ENCODE data around the gene CPA4. TPM values are rescaled to one million over a fixed set of nuclear protein-coding genes. Genes with fewer than 3 reads are reported as not detected.

The CPA4 gene, protein sequence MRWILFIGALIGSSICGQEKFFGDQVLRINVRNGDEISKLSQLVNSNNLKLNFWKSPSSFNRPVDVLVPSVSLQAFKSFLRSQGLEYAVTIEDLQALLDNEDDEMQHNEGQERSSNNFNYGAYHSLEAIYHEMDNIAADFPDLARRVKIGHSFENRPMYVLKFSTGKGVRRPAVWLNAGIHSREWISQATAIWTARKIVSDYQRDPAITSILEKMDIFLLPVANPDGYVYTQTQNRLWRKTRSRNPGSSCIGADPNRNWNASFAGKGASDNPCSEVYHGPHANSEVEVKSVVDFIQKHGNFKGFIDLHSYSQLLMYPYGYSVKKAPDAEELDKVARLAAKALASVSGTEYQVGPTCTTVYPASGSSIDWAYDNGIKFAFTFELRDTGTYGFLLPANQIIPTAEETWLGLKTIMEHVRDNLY
- 25.9 and 83.2 TPM in 2 replicates for total RNA-seq

DNA sequence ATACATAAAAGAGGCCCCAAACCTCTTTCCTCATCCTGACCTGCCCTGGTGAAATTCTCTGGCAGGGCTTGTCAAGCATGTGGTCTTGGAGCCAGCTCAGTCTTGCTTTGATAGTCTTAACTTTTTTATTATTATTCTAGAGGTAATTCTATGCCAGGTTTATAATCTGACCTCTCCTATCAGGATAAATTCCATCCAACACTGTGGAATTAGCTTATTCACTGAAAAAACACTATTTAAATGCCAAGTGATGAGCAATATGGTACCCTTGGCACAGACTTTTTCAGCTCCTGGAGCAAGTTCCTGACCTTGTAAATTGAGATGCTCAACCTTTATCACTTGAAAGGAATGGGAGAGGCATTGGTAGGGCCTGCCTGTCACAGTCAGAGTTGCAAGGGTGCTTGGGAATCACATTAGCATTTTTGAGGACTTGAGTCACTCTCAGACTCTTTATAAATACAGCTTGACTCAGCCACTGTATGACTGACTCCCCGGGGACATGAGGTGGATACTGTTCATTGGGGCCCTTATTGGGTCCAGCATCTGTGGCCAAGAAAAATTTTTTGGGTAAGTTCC, at the start of gene CPA4:
Gene CPA4, plus strand, starts transcription at position 480 of the 576 bp plus-strand sequence. Its CDS starts 20 bp downstream, at position 500.

DNA sequence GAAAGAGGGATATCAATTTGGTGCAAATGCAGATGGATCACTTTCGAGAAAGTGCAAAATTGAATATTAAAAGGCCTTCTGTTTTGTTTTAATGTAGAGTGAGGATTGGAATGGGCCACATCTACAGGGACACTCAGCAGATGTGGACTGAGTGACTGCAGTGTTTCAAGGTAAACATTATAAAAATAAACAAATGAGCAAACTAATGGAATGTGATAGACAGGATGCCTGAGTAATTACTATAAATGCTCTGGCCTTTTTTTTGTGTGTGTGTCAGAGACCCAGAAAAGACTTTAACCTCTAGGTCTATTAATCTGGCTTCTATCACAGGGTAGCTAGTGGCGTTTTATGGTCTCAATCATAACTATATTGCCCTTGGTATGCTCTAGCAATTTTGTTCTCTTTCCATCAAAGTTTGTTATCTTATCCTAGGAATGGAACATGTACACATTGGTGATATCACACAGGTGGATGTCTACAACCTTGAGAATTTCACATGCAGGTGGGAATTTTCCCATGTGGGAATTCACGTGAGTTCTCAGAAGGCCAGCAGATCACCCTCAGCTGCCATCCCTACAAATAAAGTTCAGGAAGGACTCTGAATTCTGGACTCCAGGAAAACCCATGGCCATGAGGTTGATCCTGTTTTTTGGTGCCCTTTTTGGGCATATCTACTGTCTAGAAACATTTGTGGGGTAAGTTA, 26.6 kb upstream of the CPA4 start, which contains the start of gene CPA2:
Gene CPA2, plus strand, starts transcription at position 606 of the 703 bp plus-strand sequence. Its CDS starts 19 bp downstream, at position 625.

DNA sequence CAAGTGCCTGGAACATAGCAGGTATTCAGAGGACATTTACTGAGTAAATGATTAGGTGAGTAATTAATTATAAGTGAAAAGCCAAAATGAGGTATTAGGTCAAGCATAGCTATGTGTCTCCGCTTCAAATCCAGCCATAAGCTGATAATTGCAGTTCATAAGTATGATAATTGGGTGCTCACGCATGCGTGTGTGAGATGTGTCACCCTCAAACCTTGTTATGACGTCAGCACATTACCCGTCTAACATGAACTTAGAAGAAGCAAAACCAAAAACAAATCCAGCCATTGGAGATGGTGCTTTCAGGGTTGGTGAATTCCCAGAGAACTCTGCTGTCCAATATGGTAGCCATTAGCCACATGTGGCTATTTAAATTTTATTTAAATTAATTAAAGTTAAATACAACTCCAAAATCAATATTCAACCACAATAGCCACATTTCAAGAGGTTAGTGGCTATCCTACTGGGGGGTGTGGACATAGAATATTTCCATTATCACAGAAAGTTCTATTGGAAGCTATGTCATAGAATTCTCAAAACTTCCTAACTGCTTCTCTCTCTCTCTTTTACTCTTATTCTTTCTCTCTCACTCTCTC, 51.4 kb downstream of the CPA4 start, which contains the start of gene CPA5:
Gene CPA5, plus strand, starts transcription at position 546 of the 596 bp plus-strand sequence. CDS start 1,670 bp downstream, outside the sequence.

Other genes with a start within 250 kb of the CPA4 start
- gene ZC3HC1, start 241.8 kb upstream of the CPA4 start, total RNA-seq: 11.7 and 12.8 TPM in 2 replicates
- gene KLHDC10, start 222.6 kb upstream of the CPA4 start, total RNA-seq: 27.7 and 29.9 TPM in 2 replicates
- gene TMEM209, start 87.8 kb upstream of the CPA4 start, total RNA-seq: 8.5 and 9.2 TPM in 2 replicates
- gene SSMEM1, start 85.3 kb upstream of the CPA4 start, total RNA-seq: 0.09 and 0.14 TPM in 2 replicates
- not detected in 2 replicates for gene CPA2, start 26.3 kb upstream of the CPA4 start, total RNA-seq
- gene CPA5, start 51.7 kb downstream of the CPA4 start, total RNA-seq: not detected in 2 replicates
- 0.09 and 0.28 TPM in 2 replicates for gene CPA1, start 87.3 kb downstream of the CPA4 start, total RNA-seq
- gene CEP41, start 147.9 kb downstream of the CPA4 start, total RNA-seq: 6.5 and 7.4 TPM in 2 replicates
- gene MEST, start 198.9 kb downstream of the CPA4 start, total RNA-seq: 125 and 240 TPM in 2 replicates

Measured in smooth muscle cell of bladder (primary cell).